EL (cell line): ENCODE data around the gene TOP2B.

ENCODE experiments used
- DNase-seq: peaks from one replicate; pipeline ENCODE4 v3.0.0-alpha.2; 2016

Gene TOP2B

GRCh38 chr3:25665315-25666280 lies 891 bp upstream of the TOP2B start:
- DNase-seq = no peak

- peak; percentile 57 for DNase-seq
These were observed 567 bp downstream of the TOP2B start for GRCh38 chr3:25663869-25664811.

- peak; percentile 38 for DNase-seq
These were observed 1.3 kb downstream of the TOP2B start for GRCh38 chr3:25663347-25663868.

DNA sequence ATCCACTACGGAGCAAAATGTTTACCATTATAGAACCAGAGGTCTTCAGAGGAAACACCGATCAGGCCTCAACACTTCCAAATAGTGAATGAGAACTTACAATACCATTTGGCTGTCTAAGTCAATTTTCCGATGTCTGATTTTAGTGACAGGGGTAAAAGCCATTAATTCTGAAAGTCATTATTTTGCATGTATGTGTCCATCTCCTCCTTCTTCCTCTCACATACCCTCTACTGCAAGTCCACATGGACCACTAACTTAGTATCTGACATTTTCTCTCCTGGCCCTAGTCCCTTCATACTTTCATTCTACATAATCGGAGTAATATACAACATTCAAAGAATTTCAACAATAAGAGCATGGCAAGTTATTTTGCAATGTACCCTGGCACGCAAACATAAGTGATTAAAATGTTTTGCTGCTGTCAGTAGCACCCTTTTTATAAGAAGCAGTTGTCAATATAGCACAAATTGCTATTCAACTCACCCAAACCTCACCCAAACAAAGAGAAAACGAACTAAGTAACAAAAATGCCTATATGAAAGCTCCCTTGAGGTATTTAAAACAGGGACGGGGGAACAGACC lies 1.9 kb downstream of the TOP2B start:
- DNase-seq = no peak

DNA sequence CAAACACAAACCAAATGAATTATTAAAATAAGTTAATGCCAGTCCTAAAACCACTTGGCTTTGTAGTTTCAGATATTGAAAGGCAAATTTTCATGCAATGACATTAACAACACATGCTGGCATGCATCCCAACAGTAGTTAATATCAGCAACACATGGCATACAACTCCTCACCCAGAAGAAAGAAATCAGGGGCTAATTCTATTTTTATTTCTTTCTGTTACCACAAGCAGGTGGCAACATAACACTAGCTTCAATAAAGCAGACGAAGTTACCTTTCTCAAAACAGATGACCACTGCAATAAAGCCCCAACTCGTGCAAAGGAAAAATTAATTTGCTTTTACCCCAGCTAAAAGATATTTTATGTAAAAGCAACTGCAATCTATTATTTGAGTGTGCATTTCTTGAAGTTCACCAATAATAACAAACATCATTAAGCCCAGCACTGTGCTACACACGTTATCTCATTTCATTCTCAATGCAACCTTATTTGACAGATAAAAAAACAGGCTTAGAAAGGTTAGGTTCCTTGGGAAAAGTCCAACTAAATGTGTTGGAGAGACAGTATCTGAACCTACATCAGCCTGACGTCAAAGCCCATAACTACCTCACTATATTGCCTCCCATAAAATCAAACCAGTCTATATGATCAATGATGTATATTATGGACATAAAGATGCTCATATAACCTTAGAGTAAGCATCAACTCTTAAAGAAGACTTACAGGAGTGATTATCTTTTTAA lies 2.8 kb downstream of the TOP2B start:
- no peak for DNase-seq

DNA sequence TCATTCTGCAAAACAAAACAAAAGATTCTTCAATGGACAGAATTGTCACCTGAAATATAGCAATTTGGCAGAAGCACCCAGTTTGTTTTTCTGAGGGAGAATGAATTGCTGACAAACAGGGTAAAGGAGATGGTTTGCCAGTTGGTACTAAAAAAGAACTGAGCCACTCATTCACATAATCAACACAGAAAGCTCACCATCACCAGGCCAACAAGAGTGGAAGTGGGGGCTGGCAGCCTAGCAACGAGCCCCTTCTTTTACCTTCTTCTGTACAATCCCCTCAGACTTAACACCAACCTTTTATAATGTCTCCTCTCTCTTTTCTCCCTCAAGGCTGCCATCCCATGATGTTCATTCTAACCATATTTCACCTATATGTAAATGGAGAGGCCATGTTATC lies 5.9 kb downstream of the TOP2B start:
- DNase-seq = no peak

DNA sequence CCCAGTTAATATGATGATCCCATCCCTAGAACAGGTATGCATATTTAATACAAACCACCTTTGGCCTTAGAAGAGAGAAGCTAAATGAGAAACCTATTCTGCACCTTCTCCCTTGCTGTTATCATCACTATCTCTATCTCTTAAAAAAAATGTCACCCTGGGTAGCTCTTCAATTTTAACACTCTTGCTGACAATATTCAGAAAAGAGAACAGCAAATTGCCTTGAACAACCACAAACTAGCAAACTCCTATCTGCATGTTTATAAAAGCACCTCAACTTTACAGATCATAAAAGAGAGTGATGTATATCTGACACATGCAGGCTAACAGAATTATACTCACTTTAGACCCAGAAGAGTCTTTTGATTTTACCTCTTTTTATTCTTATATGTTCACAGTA lies 7.4 kb downstream of the TOP2B start:
- DNase-seq = no peak

- no peak for DNase-seq
These were observed 9.0 kb downstream of the TOP2B start for GRCh38 chr3:25655659-25656058.

- no peak for DNase-seq
These were observed 10.1 kb downstream of the TOP2B start for GRCh38 chr3:25654576-25654975.

- DNase-seq = no peak
These were observed 11.4 kb downstream of the TOP2B start for GRCh38 chr3:25653322-25653721.

DNA sequence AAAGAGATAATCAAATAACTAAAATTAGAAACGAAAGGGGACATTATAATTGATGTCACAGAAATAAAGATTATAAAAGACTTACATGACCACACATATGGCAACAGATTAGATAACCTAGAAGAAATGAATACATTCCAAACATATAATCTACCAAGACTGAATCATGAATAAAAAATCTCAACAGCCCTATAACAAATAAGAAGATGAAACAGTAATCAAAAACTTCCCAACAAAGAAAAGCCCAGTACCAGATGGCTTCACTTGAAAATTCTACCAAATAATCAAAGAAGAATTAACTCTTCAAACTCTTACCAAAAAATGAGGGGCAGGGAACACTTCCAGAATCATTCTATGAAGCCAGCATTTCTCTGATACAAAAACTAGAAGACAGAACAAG lies 11.8 kb downstream of the TOP2B start:
- DNase-seq = peak; percentile 18

GRCh38 chr3:25648925-25649830 lies 15.5 kb downstream of the TOP2B start:
- DNase-seq = no peak

DNA sequence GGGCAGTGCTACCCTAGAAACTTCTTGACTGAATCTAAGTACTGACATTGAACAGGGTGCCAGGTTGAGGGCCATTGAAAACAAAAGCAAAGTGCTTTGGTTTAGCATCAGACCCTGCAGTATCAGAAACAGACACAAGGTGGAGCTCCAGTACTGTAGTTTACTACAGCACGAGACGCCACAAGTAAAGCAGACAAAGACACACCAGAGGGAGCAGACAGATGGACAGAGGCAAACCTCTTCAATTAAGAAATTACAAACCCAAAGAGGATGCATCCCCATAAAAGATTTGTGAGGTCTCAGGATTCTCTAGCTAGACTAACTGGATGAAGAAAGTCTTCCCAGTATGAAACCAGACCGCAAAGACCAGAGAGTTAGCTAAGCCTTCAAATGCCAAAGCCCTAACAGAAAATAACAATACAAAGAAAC lies 16.6 kb downstream of the TOP2B start:
- peak; percentile 77 for DNase-seq

GRCh38 chr3:25635038-25635437 lies 29.7 kb downstream of the TOP2B start:
- DNase-seq = no peak

GRCh38 chr3:25633919-25634318 lies 30.8 kb downstream of the TOP2B start:
- DNase-seq = no peak

GRCh38 chr3:25631989-25632388 lies 32.7 kb downstream of the TOP2B start:
- DNase-seq = no peak

GRCh38 chr3:25621087-25621486 lies 43.6 kb downstream of the TOP2B start:
- no peak for DNase-seq

GRCh38 chr3:25620493-25620892 lies 44.2 kb downstream of the TOP2B start:
- DNase-seq = no peak

- no peak for DNase-seq
These were observed 45.3 kb downstream of the TOP2B start for GRCh38 chr3:25619382-25619781.

DNA sequence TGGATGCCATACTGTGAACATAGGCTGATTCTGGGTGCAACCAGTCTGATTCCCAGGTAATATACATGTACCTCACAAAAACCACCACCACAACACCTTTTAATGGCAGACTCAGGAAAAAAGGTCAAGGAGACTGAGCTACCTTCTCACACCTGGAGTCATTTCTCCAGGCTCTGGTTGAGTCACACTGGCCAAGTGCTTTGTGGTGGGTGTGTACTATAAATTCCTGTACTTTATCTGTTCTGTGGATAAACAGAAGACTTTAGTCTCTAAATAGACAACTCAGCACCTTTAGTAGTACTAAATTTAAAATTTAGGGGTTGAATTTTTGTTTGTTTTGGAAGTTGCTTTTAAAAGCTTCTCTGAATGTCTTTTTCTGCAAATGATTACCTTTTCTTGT lies 46.7 kb downstream of the TOP2B start:
- DNase-seq = no peak

- DNase-seq = no peak
These were observed 53.5 kb downstream of the TOP2B start for GRCh38 chr3:25611193-25611592.
